Gastroesophageal sphincter (tissue), 4 donors: Measurements from ENCODE around the gene NR3C2. TPM values are rescaled to one million over a fixed set of nuclear protein-coding genes. Genes with fewer than 3 reads are reported as not detected.

Experiments
- ATAC-seq: fragments of 150-250 bp; one replicate; pipeline ENCODE4 v1.9.1; 2016; ENCODE audit warnings: mild to moderate bottlenecking, moderate library complexity
- H3K27ac ChIP-seq, 4 donors: fragments of 200-600 bp; sonication (generic) in 3 of 4; 1 replicate in 3 of 4; 2 replicates in 1 of 4; pipeline ENCODE4 v1.5.1; 2016 to 2019
- H3K27me3 ChIP-seq: fragments of 200-600 bp; sonication (generic); one replicate; pipeline ENCODE4 v1.5.1; 2019
- H3K36me3 ChIP-seq, 2 donors: fragments of 200-600 bp; sonication (generic); one replicate each; pipeline ENCODE4 v1.5.1; 2019; ENCODE audit warnings: control low read depth in 1 of 2
- H3K4me1 ChIP-seq, 3 donors: fragments of 200-600 bp; sonication (generic); 1 replicate in 2 of 3; 2 replicates in 1 of 3; pipeline ENCODE4 v1.5.1; 2016 to 2019; ENCODE audit warnings: control low read depth in 2 of 3
- H3K4me3 ChIP-seq, 2 donors: fragments of 200-600 bp; sonication (generic); one replicate each; pipeline ENCODE4 v1.5.1; 2019; ENCODE audit warnings: mild to moderate bottlenecking in 1 of 2, moderate library complexity in 1 of 2
- H3K9me3 ChIP-seq, 3 donors: fragments of 200-600 bp; sonication (generic); one replicate each; pipeline ENCODE4 v1.5.1; 2017 to 2019; ENCODE audit warnings: control low read depth in 2 of 3
- CTCF ChIP-seq, 4 experiments: fragments of 200-600 bp in 2 of 4; fragments of 450-650 bp in 2 of 4; sonication (generic) in 1 of 4; IDR thresholded peaks; one replicate each; pipeline ENCODE4 v1.5.1; 2017 to 2019; ENCODE audit warnings: antibody characterized with exemption in 4 of 4, mild to moderate bottlenecking in 2 of 4, moderate library complexity in 2 of 4
- EP300 ChIP-seq: sonication (generic); formaldehyde crosslinking; IDR thresholded peaks from one replicate; pipeline ENCODE4 v1.6.1; 2017; ENCODE audit warnings: antibody characterized with exemption, mild to moderate bottlenecking
- POLR2A ChIP-seq, 2 donors: fragments of 450-650 bp; IDR thresholded peaks; one replicate each; pipeline ENCODE4 v1.6.1; 2017; ENCODE audit warnings: antibody characterized with exemption in 2 of 2, mild to moderate bottlenecking in 2 of 2, moderate library complexity in 1 of 2
- POLR2AphosphoS5 ChIP-seq: sonication (generic); formaldehyde crosslinking; IDR thresholded peaks from one replicate; pipeline ENCODE4 v1.6.1; 2017; ENCODE audit warnings: antibody characterized with exemption
- WGBS, 2 donors: methylation state at CpG; one replicate each; pipeline ENCODE4 v1.1.5; 2018; ENCODE audit warnings: low coverage in 1 of 2; 5-methylcytosine and 5-hydroxymethylcytosine counted together
- total RNA-seq, 4 donors: library from RNA; depleted of rRNA; stranded (reverse); fragments of >200 nt; gene quantifications; one replicate each; pipeline ENCODE4 v1.1.0, GENCODE V29; 2016

The NR3C2 gene
- total RNA-seq, 4 donors from 2014 or later = 11.6 to 15.9 (median 13.9) TPM

- TF ChIP-seq POLR2A (IDR thresholded peaks at IDR 0.05) = no peak
- no peak for TF ChIP-seq POLR2AphosphoS5
- TF ChIP-seq EP300 = no peak
- no peak for TF ChIP-seq CTCF (IDR thresholded peaks at IDR 0.05)
- H3K4me1 ChIP-seq = peaks cover 0 to 59% (median 10%) of the 10 kb centered on the region in 3 donors
- ATAC-seq = no peak
- H3K9me3 ChIP-seq = no peaks in the 10 kb centered on the region
- no peak overlapping the region for H3K27ac ChIP-seq
- H3K27me3 ChIP-seq = no peaks in the 10 kb centered on the region
- 71 to 92% methylated on average over 4 of the region's 4 CpGs for WGBS, 2 donors
- peaks cover 0 to 16% of the 10 kb centered on the region in 2 donors for H3K36me3 ChIP-seq
- no peak overlapping the region for H3K4me3 ChIP-seq
These were observed 10.8 kb downstream of the NR3C2 start for GRCh38 chr4:148431401-148431800.

- ATAC-seq = no peak
- WGBS, 2 donors = 65 to 89% methylated on average over 3 of the region's 3 CpGs
- Histone ChIP-seq H3K27ac (no peak overlapping the region), H3K4me1 (peaks cover 0 to 55% (median 10%) of the 10 kb centered on the region in 3 donors), H3K4me3 (no peak overlapping the region), H3K27me3 (no peaks in the 10 kb centered on the region), H3K36me3 (peaks cover 0 to 11% of the 10 kb centered on the region in 2 donors), H3K9me3 (no peaks in the 10 kb centered on the region)
- TF ChIP-seq EP300 (no peak), POLR2A (IDR thresholded peaks at IDR 0.05) (no peak), POLR2AphosphoS5 (no peak), CTCF (IDR thresholded peaks at IDR 0.05) (no peak)
These were observed 11.4 kb downstream of the NR3C2 start for GRCh38 chr4:148430854-148431253.

- 76 to 84% methylated on average over 2 of the region's 2 CpGs for WGBS, 2 donors
- Histone ChIP-seq H3K9me3 (no peaks in the 10 kb centered on the region), H3K4me1 (peaks cover 0 to 39% (median 10%) of the 10 kb centered on the region in 3 donors), H3K27me3 (no peaks in the 10 kb centered on the region), H3K36me3 (no peaks in the 10 kb centered on the region), H3K27ac (no peak overlapping the region), H3K4me3 (no peak overlapping the region)
- ATAC-seq = no peak
- TF ChIP-seq POLR2A (IDR thresholded peaks at IDR 0.05) (no peak), EP300 (no peak)
These were observed 13.0 kb downstream of the NR3C2 start for GRCh38 chr4:148429206-148429605.

GRCh38 chr4:148426643-148427042 is 15.6 kb downstream of the NR3C2 start:
- Histone ChIP-seq H3K9me3 (no peaks in the 10 kb centered on the region), H3K4me1 (peaks cover 0 to 35% (median 10%) of the 10 kb centered on the region in 3 donors), H3K27ac (no peak overlapping the region), H3K36me3 (no peaks in the 10 kb centered on the region), H3K27me3 (no peaks in the 10 kb centered on the region), H3K4me3 (no peak overlapping the region)
- no peak for ATAC-seq
- 86 to 100% methylated on average over 1 to 5 of the region's 5 CpGs for WGBS, 2 donors
- no peak for TF ChIP-seq POLR2A (IDR thresholded peaks at IDR 0.05)
- no peak for TF ChIP-seq EP300
- no peak for TF ChIP-seq CTCF (IDR thresholded peaks at IDR 0.05)
- no peak for TF ChIP-seq POLR2AphosphoS5

- Histone ChIP-seq H3K9me3 (no peaks in the 10 kb centered on the region), H3K36me3 (no peaks in the 10 kb centered on the region), H3K27ac (no peak overlapping the region), H3K4me3 (no peak overlapping the region), H3K4me1 (peaks cover 0 to 29% (median 5%) of the 10 kb centered on the region in 3 donors), H3K27me3 (no peaks in the 10 kb centered on the region)
- no peak for TF ChIP-seq CTCF (IDR thresholded peaks at IDR 0.05)
- no peak for ATAC-seq
- WGBS, 2 donors = 63 to 67% methylated on average over 5 of the region's 5 CpGs
These were observed 16.7 kb downstream of the NR3C2 start for GRCh38 chr4:148425327-148426110.
